ENCODE measurements around the gene WEE1.

Gene WEE1

DNA sequence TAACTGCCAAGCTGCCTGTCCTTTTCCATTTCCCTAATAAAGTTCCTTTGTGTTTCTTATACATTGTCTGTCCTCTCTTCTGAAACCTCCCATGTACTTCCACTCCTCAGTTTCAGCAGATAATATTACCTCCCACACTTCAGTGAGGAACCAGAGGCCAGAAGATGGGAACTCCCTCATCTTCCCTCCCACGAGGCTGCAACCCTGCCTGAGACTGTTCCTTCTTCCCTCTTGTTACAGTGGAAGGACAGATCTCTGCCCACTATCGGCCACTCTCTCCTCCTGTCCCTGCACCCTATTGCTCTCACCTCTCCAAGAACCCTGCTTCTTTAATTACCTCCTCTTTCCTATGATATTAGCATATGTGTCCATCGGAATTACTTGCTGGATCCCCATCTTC, 52.3 kb downstream of the WEE1 start:
- no peak for DNase-seq

DNA sequence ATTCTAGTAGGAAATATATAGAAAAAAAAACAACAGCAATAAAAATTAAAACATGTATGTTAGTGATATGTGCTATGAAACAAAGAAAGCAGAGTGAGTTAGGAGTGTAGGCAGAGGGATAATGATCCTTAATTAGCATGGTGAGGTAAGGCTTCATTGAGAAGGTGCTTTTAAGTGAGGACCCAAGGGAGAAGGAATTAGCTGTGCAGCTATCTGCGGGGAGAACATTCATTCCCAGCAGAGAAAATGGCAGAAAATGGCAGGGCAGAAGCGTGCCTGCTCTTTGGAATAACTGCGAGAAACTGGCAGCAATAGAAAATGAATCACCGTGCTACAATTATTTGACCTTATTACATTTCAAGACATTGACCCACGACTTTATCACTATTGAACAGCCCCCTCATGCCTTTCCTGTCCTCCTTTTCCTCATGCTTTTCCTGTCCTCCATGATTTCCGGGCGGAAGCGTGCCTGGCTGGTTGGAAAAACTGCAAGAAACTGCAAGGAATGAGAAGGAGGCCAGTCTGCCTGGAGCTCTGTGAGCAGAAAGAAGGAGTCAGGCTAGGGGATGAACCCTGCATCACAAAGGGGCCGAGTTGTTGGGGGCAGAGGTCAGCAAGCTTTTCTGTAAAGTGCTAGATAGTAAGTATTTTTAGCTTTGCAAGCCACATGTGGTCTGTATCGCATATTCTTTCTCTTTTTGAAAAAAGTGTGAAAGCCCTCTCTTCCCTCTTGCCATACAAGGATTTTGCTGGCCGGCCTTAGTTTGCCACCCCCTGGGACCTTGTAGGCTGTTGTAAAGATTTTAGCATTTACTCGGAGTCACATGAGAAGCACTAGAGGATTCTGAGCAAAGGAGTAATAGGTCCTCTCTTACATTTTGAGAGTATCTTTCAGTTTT, 53.3 kb downstream of the WEE1 start:
- DNase-seq = no peak

DNA sequence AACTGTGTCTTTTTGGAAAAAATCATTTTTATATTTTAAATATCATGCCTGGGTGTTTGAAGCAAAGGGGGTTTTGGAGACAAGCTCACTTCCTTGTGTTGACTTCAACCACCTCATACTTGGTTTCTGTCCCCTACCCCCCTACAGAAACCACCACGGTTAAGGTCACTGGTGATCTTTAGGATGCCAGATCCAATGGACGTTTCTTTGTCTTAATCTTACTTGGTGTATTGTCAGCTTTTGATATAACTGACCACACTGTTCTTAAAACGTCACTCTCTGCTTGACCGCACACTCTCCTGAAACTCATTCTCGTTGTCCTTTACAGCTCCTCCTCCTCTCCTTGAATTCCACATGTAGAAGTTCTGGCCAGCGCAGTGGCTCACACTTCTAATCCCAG, 55.6 kb downstream of the WEE1 start:
- no peak for DNase-seq

DNA sequence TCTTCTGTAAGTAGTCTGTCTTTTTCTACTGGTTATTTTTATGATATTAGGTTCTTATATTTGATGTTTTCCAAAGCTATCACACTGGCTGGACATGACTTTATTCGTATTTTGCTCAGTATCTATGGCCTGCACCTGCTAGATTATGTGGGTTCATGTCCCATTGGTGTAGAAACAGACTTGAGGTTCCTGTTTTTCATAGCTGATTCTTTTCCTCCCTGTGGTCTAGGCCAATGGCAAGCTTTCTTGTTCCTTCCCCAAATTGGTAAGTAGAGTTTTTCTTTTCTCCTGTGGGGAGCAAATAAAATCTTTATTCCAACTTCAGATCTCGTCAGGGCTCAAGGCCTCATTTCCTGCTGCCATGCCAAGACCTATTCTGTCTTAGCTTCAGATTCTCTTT, 60.2 kb downstream of the WEE1 start:
- no peak for DNase-seq

DNA sequence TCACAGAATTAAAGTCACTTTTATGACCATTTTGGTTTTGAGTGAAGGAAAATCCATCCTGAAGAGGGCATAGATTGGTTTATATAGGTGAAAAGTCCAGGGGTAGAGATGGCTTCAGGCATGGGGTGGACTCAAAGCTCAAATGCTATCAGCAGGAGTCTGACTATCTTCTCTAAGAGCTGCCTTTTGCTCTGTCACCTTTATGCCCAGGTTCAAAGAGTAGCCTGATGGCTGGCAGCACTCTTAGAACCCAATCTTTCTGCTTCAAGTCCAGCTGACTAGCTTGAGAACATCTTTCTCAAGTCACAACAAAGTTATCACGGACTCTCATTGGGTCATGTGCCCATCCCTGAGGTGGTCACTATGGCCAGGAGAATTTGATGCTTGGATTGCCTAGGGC, 63.2 kb downstream of the WEE1 start:
- no peak for DNase-seq

DNA sequence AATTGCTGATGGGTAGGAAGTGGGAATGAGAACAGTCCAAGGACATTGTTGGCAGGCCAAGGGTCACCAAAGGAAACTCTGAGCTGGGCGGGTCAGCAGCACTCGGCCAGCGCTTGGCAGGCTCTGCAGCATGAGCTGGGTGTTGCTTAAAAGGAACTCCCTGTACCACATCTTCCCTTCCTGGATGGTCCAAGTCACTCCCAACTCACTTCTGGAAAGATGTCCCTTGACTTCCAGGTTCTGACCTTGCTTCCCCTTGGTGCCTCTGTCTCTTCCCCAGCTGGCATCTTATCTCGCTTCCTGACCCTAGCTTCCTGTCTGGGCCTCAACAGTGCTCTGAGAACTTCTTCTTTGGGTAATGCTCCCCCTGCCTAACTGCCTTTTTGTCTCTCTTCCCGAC, 65.6 kb downstream of the WEE1 start:
- no peak for DNase-seq
